ENCODE measurements around the gene CIAO3. TPM values are rescaled to one million over a fixed set of nuclear protein-coding genes. Genes with fewer than 3 reads are reported as not detected.

The CIAO3 gene
- total RNA-seq, 1 experiment from 2014 or later: 21.9 TPM

GRCh38 chr16:703406-703805 lies 37.4 kb downstream of the CIAO3 start:
- Histone ChIP-seq H4K5ac (ENCODE audit: insufficient read length, low read depth, low read length) (no peak overlapping the region), H2BK12ac (ENCODE audit: insufficient read length, low read depth, low read length) (no peak overlapping the region), H3K9ac (ENCODE audit: extremely low read depth, insufficient read length, low read length) (no peak overlapping the region), H3K23me2 (ENCODE audit: insufficient read length, low read depth, low read length, poor library complexity, severe bottlenecking) (peaks cover 4% of the 10 kb centered on the region), H3K4me1 (ENCODE audit: insufficient read depth, low read length) (no peaks in the 10 kb centered on the region), H3K79me2 (ENCODE audit: insufficient read depth, low read length) (no peaks in the 10 kb centered on the region), H3K18ac (ENCODE audit: insufficient read length, low read depth, low read length) (no peak overlapping the region), H2BK20ac (ENCODE audit: low read depth, low read length, poor library complexity, severe bottlenecking) (no peak overlapping the region), H3K27me3 (ENCODE audit: insufficient read depth, low read length) (peaks cover 57% of the 10 kb centered on the region), H2AK5ac (ENCODE audit: insufficient read length, low read length) (no peak overlapping the region), H3K14ac (ENCODE audit: insufficient read depth, low read length) (no peak overlapping the region), H3K4ac (ENCODE audit: low read depth, low read length) (no peak overlapping the region), H4K20me1 (ENCODE audit: control insufficient read depth, insufficient read depth, insufficient read length) (no peaks in the 10 kb centered on the region), H2BK15ac (ENCODE audit: low read depth, low read length) (no peak overlapping the region), H3K4me2 (ENCODE audit: insufficient read depth, insufficient read length, low read length) (no peak overlapping the region), H3K23ac (ENCODE audit: insufficient read length, low read depth, low read length) (no peak overlapping the region), H3K27ac (ENCODE audit: insufficient read length, low read depth, low read length) (no peak overlapping the region), H2BK5ac (ENCODE audit: insufficient read length, low read length) (no peak overlapping the region), H4K91ac (ENCODE audit: insufficient read length, low read depth, low read length) (no peak overlapping the region), H3K56ac (ENCODE audit: insufficient read length, low read depth, low read length) (no peak overlapping the region), H2BK120ac (ENCODE audit: low read depth, low read length, poor library complexity, severe bottlenecking) (no peak overlapping the region), H3K79me1 (ENCODE audit: insufficient read depth, low read depth, low read length, poor library complexity, severe bottlenecking) (no peaks in the 10 kb centered on the region), H4K8ac (replicated peaks; ENCODE audit: insufficient read length, low read depth, low read length) (no peak overlapping the region), H2AFZ (ENCODE audit: low read length) (no peak overlapping the region), H3K9me3 (ENCODE audit: control insufficient read depth, low read depth, low read length) (no peaks in the 10 kb centered on the region), H3T11ph (ENCODE audit: low read length) (no peak overlapping the region)
- TF ChIP-seq, protein P1, sequence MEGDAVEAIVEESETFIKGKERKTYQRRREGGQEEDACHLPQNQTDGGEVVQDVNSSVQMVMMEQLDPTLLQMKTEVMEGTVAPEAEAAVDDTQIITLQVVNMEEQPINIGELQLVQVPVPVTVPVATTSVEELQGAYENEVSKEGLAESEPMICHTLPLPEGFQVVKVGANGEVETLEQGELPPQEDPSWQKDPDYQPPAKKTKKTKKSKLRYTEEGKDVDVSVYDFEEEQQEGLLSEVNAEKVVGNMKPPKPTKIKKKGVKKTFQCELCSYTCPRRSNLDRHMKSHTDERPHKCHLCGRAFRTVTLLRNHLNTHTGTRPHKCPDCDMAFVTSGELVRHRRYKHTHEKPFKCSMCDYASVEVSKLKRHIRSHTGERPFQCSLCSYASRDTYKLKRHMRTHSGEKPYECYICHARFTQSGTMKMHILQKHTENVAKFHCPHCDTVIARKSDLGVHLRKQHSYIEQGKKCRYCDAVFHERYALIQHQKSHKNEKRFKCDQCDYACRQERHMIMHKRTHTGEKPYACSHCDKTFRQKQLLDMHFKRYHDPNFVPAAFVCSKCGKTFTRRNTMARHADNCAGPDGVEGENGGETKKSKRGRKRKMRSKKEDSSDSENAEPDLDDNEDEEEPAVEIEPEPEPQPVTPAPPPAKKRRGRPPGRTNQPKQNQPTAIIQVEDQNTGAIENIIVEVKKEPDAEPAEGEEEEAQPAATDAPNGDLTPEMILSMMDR (conservative IDR thresholded peaks at IDR 0.05): no peak
- Mint-ChIP-seq H3K4me3 (no peak overlapping the region), H3K27ac (no peak overlapping the region), H3K4me1 (peaks cover 0 to 7% of the 10 kb centered on the region in 2 experiments; a peak in 1 of 4 replicates), H3K27me3 (ENCODE audit: low read depth) (peaks cover 88% of the 10 kb centered on the region), H3K9me3 (no peaks in the 10 kb centered on the region; a peak in 1 of 5 replicates), H3K36me3 (ENCODE audit: insufficient read depth in 1 of 3, low read depth in 3 of 3) (peaks cover 0 to 3% (median 0%) of the 10 kb centered on the region in 3 experiments; a peak in 2 of 7 replicates)
- no CpG with 5 or more reads among the region's 12 CpGs for WGBS (ENCODE audit: extremely low coverage, insufficient read length, low lambda C conversion rate)
- DNase-seq: no peak

All from H9 (cell line).